T-helper 2 cell treated with Interferon-gamma antibody and Interleukin-4, amounts not matched to agents 5 μg/mL and 100 μg/mL, for 36 hours (primary cell): ENCODE results near the gene PAGE3.

Experiments
- DNase-seq: peaks from one replicate; pipeline ENCODE4 v3.0.0; 2021; ENCODE audit warnings: low spot score
- H3K27ac Mint-ChIP-seq: one replicate; pipeline ENCODE4 v1.8.0; 2021; ENCODE audit warnings: mild to moderate bottlenecking, mixed read lengths
- H3K27me3 Mint-ChIP-seq: one replicate; pipeline ENCODE4 v1.8.0; 2021; ENCODE audit warnings: low read depth, mixed read lengths
- H3K36me3 Mint-ChIP-seq: one replicate; pipeline ENCODE4 v1.8.0; 2021; ENCODE audit warnings: low read depth, mixed read lengths
- H3K4me1 Mint-ChIP-seq: one replicate; pipeline ENCODE4 v1.8.0; 2021; ENCODE audit warnings: low read depth, mixed read lengths
- H3K4me3 Mint-ChIP-seq: one replicate; pipeline ENCODE4 v1.8.0; 2022; ENCODE audit warnings: mild to moderate bottlenecking, moderate library complexity, mixed read lengths
- H3K9me3 Mint-ChIP-seq: one replicate; pipeline ENCODE4 v1.8.0; 2021; ENCODE audit warnings: mixed read lengths

Gene PAGE3

DNA sequence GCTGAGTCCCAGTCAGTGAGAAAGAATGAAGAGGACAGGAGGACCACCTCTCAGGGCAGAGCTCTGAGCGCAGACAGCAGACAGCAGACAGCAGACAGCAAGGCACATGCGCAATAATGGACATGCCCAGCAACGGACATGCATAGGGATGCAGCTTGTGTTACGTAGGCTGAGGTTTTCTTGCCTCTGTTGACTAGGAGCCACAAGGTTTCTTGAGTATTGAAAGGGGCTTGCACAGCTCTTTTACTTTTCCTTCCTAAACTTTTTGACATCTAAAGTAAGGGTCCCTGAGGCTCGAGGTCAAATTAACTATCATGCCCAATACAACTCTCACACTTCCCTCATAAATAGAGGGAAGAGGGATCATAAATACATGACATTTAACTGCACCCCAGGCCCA lies at the start of gene PAGE3:
Gene PAGE3, minus strand, starts transcription at position 101 of the 400 bp plus-strand sequence. CDS start 1,013 bp downstream, outside the sequence.
- Mint-ChIP-seq H3K4me1 (no peaks in the 10 kb centered on the region), H3K4me3 (no peak within 1 kb of the TSS), H3K27ac (no peak within 1 kb of the TSS), H3K36me3 (no peaks in the 10 kb centered on the region), H3K27me3 (no peaks in the 10 kb centered on the region), H3K9me3 (no peaks in the 10 kb centered on the region)
- no peak for DNase-seq

GRCh38 chrX:55312655-55313054 lies 47.9 kb upstream of the PAGE3 start:
- DNase-seq: no peak
- H3K4me3 Mint-ChIP-seq: no peak overlapping the region
- no peak overlapping the region for H3K27ac Mint-ChIP-seq
- H3K4me1 Mint-ChIP-seq: no peaks in the 10 kb centered on the region
- no peaks in the 10 kb centered on the region for H3K27me3 Mint-ChIP-seq
- no peaks in the 10 kb centered on the region for H3K36me3 Mint-ChIP-seq
- H3K9me3 Mint-ChIP-seq: no peaks in the 10 kb centered on the region

- no peaks in the 10 kb centered on the region for H3K4me1 Mint-ChIP-seq
- no peak overlapping the region for H3K4me3 Mint-ChIP-seq
- H3K27me3 Mint-ChIP-seq: no peaks in the 10 kb centered on the region
These were observed 26.2 kb upstream of the PAGE3 start for GRCh38 chrX:55290963-55291362.

GRCh38 chrX:55279832-55280231 lies 15.1 kb upstream of the PAGE3 start:
- H3K4me3 Mint-ChIP-seq: no peak overlapping the region
- H3K36me3 Mint-ChIP-seq: no peaks in the 10 kb centered on the region
- no peak for DNase-seq
- no peaks in the 10 kb centered on the region for H3K9me3 Mint-ChIP-seq
- no peak overlapping the region for H3K27ac Mint-ChIP-seq
- no peaks in the 10 kb centered on the region for H3K27me3 Mint-ChIP-seq
- no peaks in the 10 kb centered on the region for H3K4me1 Mint-ChIP-seq

More at GRCh38 chrX:55290963-55291362, 26.2 kb upstream of the PAGE3 start:
- Mint-ChIP-seq H3K9me3 (no peaks in the 10 kb centered on the region), H3K27ac (no peak overlapping the region), H3K36me3 (no peaks in the 10 kb centered on the region)
- DNase-seq: no peak

DNA sequence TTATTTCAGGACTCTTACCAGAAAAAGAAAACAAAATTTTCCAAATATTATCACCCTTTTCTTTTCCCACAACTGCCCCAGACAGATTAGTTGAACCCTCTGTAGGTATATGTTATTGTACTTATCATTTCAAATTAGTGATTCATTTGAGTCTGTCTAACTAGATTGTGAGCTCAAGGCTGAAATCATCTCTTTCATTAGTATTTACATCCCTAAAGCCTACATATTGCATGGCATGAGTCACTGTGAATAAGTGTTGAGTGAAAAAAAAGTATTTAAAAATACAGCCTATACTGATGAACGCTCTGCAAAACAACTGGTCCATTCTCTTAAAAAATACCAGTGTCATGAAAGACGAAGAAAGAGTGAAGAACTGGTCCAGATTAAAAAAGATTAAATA lies 3.9 kb downstream of the PAGE3 start:
- H3K9me3 Mint-ChIP-seq: no peaks in the 10 kb centered on the region
- no peak for DNase-seq
- no peak overlapping the region for H3K27ac Mint-ChIP-seq
- H3K36me3 Mint-ChIP-seq: no peaks in the 10 kb centered on the region
- no peaks in the 10 kb centered on the region for H3K27me3 Mint-ChIP-seq
- H3K4me3 Mint-ChIP-seq: no peak overlapping the region
- no peaks in the 10 kb centered on the region for H3K4me1 Mint-ChIP-seq

DNA sequence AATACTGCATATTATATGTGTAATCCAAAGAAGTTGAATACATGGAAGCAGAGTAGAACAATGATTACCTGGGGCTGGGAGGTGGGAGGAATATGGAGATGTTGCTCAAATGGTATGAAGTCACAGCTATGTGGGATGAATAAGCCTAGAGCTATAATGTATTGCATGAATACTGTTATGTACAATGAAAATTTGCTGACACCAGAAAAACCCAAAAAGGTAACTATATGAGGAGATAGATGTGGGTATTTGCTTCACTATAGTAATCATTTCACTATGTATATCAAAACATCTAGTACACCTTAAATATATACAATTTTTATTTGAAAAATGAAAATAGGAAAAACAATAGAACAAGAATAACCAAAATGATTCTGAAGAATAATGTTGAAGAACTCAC lies 11.2 kb downstream of the PAGE3 start:
- Mint-ChIP-seq H3K36me3 (no peaks in the 10 kb centered on the region), H3K27ac (no peak overlapping the region), H3K27me3 (no peaks in the 10 kb centered on the region), H3K4me1 (no peaks in the 10 kb centered on the region), H3K4me3 (no peak overlapping the region), H3K9me3 (no peaks in the 10 kb centered on the region)
- no peak for DNase-seq

GRCh38 chrX:55240788-55241340 lies 23.9 kb downstream of the PAGE3 start:
- Mint-ChIP-seq H3K9me3 (no peaks in the 10 kb centered on the region), H3K4me1 (no peaks in the 10 kb centered on the region), H3K36me3 (no peaks in the 10 kb centered on the region), H3K27ac (no peak overlapping the region), H3K27me3 (no peaks in the 10 kb centered on the region), H3K4me3 (no peak overlapping the region)
- no peak for DNase-seq

DNA sequence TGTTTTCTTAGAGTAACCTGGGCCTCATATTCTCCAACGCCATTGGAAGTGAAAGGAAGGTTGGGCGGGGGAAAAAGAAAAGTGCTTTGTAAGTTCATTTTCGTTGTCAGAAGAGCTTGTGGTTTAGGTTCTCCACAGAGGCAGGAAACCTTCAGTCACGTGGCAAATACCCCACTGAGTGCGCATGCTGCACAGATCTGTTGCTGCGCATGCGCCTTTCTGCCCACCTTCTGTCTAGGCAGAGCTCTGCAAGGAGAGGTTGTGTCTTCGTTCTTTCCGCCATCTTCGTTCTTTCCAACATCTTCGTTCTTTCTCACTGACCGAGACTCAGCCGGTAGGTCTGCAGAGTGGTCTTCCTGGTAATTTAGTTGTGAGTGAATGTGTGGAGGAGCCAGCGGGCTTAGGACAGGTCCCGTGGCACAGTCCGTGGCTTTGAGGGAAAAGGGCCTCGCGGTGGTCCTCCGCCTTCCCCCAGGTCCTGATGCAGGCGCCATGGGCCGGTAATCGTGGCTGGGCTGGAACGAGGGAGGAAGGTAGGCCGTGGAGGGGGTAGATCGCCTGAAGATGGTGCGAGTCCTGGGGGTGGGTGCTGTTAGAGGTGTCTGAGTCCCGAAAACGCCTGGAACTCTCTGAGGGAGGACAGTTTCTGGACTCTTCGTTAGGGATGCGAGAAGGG lies 44.5 kb downstream of the PAGE3 start, which contains the start of gene PAGE5:
Gene PAGE5, plus strand, starts transcription at position 228 of the 676 bp plus-strand sequence. CDS start 1,037 bp downstream, outside the sequence.
- no peaks in the 10 kb centered on the region for H3K36me3 Mint-ChIP-seq
- no peaks in the 10 kb centered on the region for H3K4me1 Mint-ChIP-seq
- no peak within 1 kb of the TSS for H3K4me3 Mint-ChIP-seq
- DNase-seq: no peak
- H3K27ac Mint-ChIP-seq: no peak within 1 kb of the TSS
- H3K9me3 Mint-ChIP-seq: no peaks in the 10 kb centered on the region
- H3K27me3 Mint-ChIP-seq: no peaks in the 10 kb centered on the region

GRCh38 chrX:55213381-55213780 lies 51.3 kb downstream of the PAGE3 start:
- Mint-ChIP-seq H3K9me3 (no peaks in the 10 kb centered on the region), H3K4me3 (no peak overlapping the region), H3K4me1 (no peaks in the 10 kb centered on the region), H3K36me3 (no peaks in the 10 kb centered on the region), H3K27ac (no peak overlapping the region), H3K27me3 (no peaks in the 10 kb centered on the region)
- DNase-seq: no peak

GRCh38 chrX:55210931-55211677 lies 53.6 kb downstream of the PAGE3 start:
- no peak overlapping the region for H3K27ac Mint-ChIP-seq
- DNase-seq: no peak
- H3K9me3 Mint-ChIP-seq: no peaks in the 10 kb centered on the region
- H3K4me3 Mint-ChIP-seq: no peak overlapping the region
- H3K4me1 Mint-ChIP-seq: no peaks in the 10 kb centered on the region
- no peaks in the 10 kb centered on the region for H3K27me3 Mint-ChIP-seq
- H3K36me3 Mint-ChIP-seq: no peaks in the 10 kb centered on the region
